GM18861 (cell line): Measurements from ENCODE around the gene C14orf93.

ENCODE experiments used
- ATAC-seq: cut with Tn5 transposase; IDR thresholded peaks from one replicate; pipeline ENCODE4 v1.9.1; 2021; ENCODE audit not compliant: unreplicated experiment

Gene C14orf93

GRCh38 chr14:23047034-23047634 is 37.2 kb upstream of the C14orf93 start:
- ATAC-seq: no peak

GRCh38 chr14:23045419-23046357 is 35.7 kb upstream of the C14orf93 start:
- no peak for ATAC-seq

GRCh38 chr14:23044840-23045239 is 34.9 kb upstream of the C14orf93 start:
- no peak for ATAC-seq

DNA sequence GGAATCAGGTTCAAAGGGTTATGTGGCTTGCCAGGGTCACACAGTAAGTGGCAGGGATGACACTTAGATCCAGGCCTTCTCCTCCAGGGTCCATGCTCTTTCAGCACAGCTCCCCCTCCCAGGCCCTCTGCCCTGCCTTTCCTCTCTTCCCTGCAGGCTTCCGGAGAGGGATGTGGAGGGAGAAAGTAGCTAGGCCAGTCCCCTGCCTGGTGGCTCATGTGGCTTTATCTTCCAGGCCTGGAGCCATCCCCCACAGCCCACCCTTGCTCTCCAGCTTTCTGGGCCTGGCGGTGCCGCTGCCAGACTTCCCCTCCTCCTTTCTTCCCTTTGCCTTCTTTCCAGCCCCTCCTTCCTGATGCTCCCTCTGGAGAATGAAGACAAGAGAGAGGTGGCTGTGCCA is 33.8 kb upstream of the C14orf93 start:
- ATAC-seq: no peak

DNA sequence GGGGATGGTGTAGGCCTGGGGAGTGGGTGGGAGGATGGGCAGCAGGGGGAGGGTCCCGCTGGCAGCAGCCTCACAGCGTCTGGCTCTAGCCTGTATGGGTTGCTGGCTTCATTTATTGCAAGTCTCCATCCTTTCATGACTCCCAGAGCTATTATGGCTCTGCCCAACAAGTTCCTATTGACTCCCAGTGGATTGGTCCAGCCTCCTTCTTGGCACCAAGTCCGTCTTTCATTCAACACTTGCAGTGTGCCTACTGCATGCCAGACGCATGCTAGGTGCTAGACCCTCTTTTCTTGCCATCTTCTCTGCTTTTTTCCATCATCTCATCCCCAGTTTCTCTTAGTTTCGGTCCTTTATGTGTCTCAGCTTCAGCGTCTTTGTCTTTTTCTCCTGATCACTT is 33.2 kb upstream of the C14orf93 start:
- no peak for ATAC-seq

DNA sequence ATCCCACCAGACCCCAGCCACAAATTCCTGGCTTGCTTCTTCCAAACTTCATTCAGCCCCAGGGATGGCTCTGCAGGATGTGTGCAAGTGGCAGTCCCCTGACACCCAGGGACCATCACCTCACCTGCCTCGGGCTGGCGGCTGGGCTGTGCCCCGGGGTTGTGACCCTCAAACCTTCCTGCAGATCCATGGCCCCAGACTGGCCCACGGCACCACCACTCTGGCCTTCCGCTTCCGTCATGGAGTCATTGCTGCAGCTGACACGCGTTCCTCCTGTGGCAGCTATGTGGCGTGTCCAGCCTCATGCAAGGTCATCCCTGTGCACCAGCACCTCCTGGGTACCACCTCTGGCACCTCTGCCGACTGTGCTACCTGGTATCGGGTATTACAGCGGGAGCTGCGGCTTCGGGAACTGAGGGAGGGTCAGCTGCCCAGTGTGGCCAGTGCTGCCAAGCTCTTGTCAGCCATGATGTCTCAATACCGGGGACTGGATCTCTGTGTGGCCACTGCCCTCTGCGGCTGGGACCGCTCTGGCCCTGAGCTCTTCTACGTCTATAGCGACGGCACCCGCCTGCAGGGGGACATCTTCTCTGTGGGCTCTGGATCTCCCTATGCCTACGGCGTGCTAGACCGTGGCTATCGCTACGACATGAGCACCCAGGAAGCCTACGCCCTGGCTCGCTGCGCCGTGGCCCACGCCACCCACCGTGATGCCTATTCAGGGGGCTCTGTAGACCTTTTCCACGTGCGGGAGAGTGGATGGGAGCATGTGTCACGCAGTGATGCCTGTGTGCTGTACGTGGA is 32.4 kb upstream of the C14orf93 start, which contains the start of gene PSMB11:
Gene PSMB11, plus strand, starts transcription at position 51 of the 804 bp plus-strand sequence. Its CDS starts 14 bp downstream, at position 65.
- ATAC-seq: no peak

- no peak for ATAC-seq
Observed at GRCh38 chr14:23041729-23042128, 31.8 kb upstream of the C14orf93 start.

- ATAC-seq: no peak
Observed at GRCh38 chr14:23040100-23040499, 30.2 kb upstream of the C14orf93 start.

- no peak for ATAC-seq
Observed at GRCh38 chr14:23035303-23036144, 25.6 kb upstream of the C14orf93 start.

DNA sequence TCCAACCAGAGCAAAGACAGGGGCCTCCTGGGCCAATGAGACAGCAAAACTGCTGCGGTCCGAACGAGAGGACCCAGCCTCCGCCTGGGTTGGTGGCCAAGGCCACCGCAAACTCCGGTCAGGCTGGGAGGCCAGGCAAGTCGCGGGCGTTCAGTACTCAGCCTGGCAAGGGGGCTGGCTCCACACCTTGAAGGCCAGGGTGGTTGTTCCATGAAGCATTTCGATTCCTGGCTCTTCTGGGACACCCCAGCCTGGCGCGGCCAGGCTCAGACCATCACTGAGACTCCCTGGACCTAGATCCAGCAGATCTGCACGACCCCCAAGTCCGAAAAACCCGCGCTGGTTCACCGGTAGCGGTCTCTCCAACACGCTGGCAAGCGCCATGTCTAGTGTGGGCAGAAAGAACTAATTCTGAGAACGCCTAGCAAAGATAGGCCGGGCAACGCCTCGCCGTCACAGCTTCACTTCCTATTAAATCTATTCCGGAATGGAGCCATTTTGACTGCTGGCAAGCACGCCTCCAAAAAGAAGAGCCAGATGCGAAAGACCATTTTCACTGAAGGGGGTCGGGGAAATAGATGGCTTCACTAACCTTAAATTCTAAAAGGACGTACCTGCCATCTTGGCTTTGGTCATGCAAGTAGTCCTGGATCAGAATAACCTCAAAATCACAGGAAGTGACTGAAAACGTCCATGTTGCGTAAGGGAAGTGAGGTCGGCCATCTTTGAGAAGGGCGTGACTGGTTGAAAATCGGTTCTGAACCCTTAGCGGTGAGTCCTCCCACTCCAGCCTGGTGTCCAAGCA is 24.8 kb upstream of the C14orf93 start, which contains the start of gene PSMB5:
Gene PSMB5, minus strand, starts transcription at position 403 of the 805 bp plus-strand sequence. Its CDS starts 19 bp downstream, at position 384.
- ATAC-seq: peak; percentile 85

DNA sequence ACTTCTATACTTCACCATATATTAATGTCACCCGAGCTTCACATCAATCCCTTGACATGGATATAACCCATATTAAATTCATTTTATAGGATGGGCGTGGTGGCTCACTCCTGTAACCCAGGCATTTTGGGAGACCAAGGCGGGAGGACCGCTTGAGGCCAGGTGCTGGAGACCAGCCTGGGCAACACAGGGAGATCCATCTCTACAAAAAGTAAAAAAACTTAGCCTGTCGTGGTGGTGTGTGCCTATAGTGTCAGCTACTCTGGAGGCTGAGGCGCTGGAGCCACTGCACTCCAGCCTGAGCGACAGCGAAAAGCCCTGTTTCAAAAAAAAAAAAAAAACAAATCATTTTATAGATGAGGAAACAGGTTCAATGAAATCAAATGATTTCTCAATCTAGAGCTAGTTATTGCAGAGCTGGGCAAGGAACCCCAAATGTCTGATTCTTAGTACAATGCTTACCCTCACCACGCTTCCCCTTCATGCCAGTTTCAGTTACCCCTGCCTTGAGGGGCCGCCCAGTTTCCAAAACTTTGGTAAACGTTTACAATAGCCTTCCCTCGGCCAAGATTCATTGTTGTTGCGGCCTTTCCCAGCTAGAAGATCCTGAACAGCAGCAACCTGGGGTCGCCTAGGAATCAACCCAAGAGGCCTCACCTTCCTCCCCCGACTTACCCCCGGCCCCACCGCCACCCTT is 24.0 kb upstream of the C14orf93 start:
- no peak for ATAC-seq

DNA sequence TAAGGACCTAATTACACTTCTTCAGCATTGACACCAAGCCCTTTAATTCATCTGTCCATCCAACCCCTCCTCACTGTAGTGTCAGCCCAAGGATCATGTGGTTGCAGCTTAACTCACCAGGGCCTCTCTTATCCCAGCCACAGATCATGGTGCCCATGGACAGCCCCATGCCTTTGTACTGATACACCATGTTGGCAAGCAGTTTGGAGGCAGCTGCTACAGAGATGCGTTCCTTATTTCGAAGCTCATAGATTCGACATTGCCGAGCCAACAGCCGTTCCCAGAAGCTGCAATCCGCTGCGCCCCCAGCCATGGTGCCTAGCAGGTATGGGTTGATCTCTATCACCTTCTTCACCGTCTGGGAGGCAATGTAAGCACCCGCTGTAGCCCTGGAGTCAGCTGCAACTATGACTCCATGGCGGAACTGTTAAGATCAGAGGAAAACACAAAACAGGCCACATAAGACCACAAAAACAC is 23.3 kb upstream of the C14orf93 start:
- no peak for ATAC-seq

DNA sequence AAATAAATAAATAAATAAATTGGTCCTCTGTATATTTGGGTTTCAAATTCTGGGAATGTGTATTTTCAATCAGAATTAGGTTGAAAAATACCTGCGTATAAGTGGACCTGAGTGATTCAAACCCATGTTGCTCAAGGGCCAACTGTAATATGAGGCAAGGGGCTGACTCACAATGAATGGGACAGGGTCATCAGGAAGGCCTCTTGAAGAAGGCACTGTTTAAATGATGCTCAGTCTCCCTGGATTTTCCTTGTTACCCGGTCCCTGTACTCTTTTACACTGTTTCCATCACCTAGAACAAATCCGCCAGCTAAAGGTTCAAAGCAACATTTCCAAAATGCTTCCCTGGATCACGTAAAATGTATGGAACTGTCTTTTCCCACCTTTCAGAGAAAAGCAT is 21.0 kb upstream of the C14orf93 start:
- no peak for ATAC-seq

GRCh38 chr14:23028799-23029198 is 18.9 kb upstream of the C14orf93 start:
- no peak for ATAC-seq

- no peak for ATAC-seq
Observed at GRCh38 chr14:23025151-23025814, 15.3 kb upstream of the C14orf93 start.

DNA sequence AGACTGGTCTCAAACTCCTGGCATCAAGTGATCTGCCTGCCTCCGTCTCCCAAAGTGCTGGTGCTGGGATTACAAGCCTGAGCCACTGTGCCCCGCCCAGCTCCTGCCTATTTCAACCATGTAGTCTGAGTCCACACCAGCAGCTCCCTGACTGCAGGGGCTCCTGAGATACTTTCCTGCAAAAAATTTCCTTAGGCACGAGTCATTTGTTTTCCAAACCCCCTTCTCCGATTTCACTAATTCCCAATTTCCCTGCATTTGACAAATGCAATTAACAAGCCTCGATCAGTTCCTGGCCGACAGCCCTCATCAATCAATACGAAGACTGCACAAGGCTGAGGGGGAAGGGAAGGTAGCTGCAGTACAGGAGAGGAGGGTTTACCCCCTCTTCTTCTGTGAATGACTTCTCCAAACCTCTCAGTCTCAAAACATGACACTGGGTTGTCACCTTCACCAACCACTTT is 14.7 kb upstream of the C14orf93 start:
- no peak for ATAC-seq

GRCh38 chr14:23023795-23024152 is 13.8 kb upstream of the C14orf93 start:
- ATAC-seq: no peak
